Heart left ventricle (tissue), 16 donors: Measurements from ENCODE around the gene KIFAP3. TPM values are rescaled to one million over a fixed set of nuclear protein-coding genes. Genes with fewer than 3 reads are reported as not detected.
"Not testable (repeated sequence)": the region's sequence is repeated elsewhere in the genome, so short reads cannot be mapped to it uniquely, and the experiment has no call there.

Source experiments
- ATAC-seq, 4 donors: fragments of 200-7000 bp; cut with Tn5 transposase; one replicate each; pipeline ENCODE4 v1.9.1; 2020 to 2022; ENCODE audit warnings: moderate library complexity in 4 of 4, mild to moderate bottlenecking in 3 of 4, moderate number of reproducible peaks in 1 of 4
- DNase-seq, 5 donors: peaks; one replicate each; pipeline ENCODE4 v3.0.0-alpha.2; 2020
- H3K27ac ChIP-seq, 12 donors: fragments of 200-600 bp; sonication (generic) in 4 of 12; one replicate each; pipeline versions ENCODE4 v1.5.0 to v1.8.0; 2016 to 2022; ENCODE audit warnings: mild to moderate bottlenecking in 2 of 12
- H3K27me3 ChIP-seq, 9 donors: fragments of 200-600 bp; sonication (generic) in 2 of 9; one replicate each; pipeline versions ENCODE4 v1.5.1 to v1.8.0; 2016 to 2022; ENCODE audit warnings: mild to moderate bottlenecking in 3 of 9
- H3K36me3 ChIP-seq, 9 donors: fragments of 200-600 bp; sonication (generic) in 2 of 9; one replicate each; pipeline versions ENCODE4 v1.5.0 to v1.8.0; 2018 to 2022; ENCODE audit warnings: mild to moderate bottlenecking in 2 of 9
- H3K4me1 ChIP-seq, 12 donors: fragments of 200-600 bp; sonication (generic) in 4 of 12; one replicate each; pipeline versions ENCODE4 v1.5.0 to v1.8.0; 2016 to 2022; ENCODE audit warnings: mild to moderate bottlenecking in 3 of 12
- H3K4me3 ChIP-seq, 12 donors: fragments of 200-600 bp; sonication (generic) in 4 of 12; one replicate each; pipeline versions ENCODE4 v1.5.0 to v1.8.0; 2017 to 2022; ENCODE audit warnings: mild to moderate bottlenecking in 9 of 12, moderate library complexity in 4 of 12
- H3K9me3 ChIP-seq, 12 donors: fragments of 200-600 bp; sonication (generic) in 4 of 12; one replicate each; pipeline versions ENCODE4 v1.5.0 to v1.8.0; 2016 to 2022; ENCODE audit warnings: mild to moderate bottlenecking in 1 of 12
- POLR2A ChIP-seq, 2 donors: fragments of 450-650 bp; IDR thresholded peaks; one replicate each; pipeline ENCODE4 v1.6.1; 2017; ENCODE audit warnings: antibody characterized with exemption in 2 of 2, mild to moderate bottlenecking in 2 of 2, moderate library complexity in 2 of 2
- WGBS, 4 donors: extraction: QIAGEN DNeasy Blood & Tissue Kit in 2 of 4; methylation state at CpG; one replicate each; pipeline versions ENCODE4 v1.1.5 to v1.1.7; 2013 to 2018; 5-methylcytosine and 5-hydroxymethylcytosine counted together
- intact Hi-C, 10 donors: fragments of 100-400 bp; cut with DNase I; formaldehyde crosslinking; loops; one replicate each; pipeline versions ENCODE4 v1.11.1 to v1.14.2; 2022
- polyA plus RNA-seq, 2 donors: library from polyadenylated mRNA; stranded (reverse); fragments of 200-250 nt; gene quantifications; one replicate each; pipeline ENCODE4 v1.2.3, GENCODE V29; 2013
- total RNA-seq, 9 donors: library from RNA; depleted of rRNA in 2 of 9; stranded (reverse); fragments of >200 nt in 2 of 9; fragmentation: NEBNext Ultra II Directional in 3 of 9; extraction: Animal tissue kit (Norgen Biotek cat#: 25700) in 3 of 9; gene quantifications; one replicate each; pipeline versions ENCODE4 v1.1.0 to v1.2.4, GENCODE V29; 2016 to 2023
- TF ChIP-seq, protein P1 (sequence below), 12 donors: fragments of 200-600 bp; sonication (generic) in 4 of 12; IDR thresholded peaks; one replicate each; pipeline versions ENCODE4 v1.5.0 to v1.8.0; 2018 to 2022; ENCODE audit warnings: antibody characterized with exemption in 12 of 12, mild to moderate bottlenecking in 5 of 12
- donor health status: ischemic (EF 13 %, LVEDD 7.1; RV severe dilation, severe dysfunction).
- donor health status: healthy with polysubstance abuse.
- donor health status: DM: no; HTN: yes; CAD: no.
- donor health status: DM: no; HTN: no; CAD: no.
- donor health status: ischemic (EF 25% LVEDD 6.9; RV normal size, moderate dysfunction).
- donor health status: ischemic (EF 25% LVEDD 5.7; RV mildly dilated, moderate dysfunction).
- donor health status: healthy.
- donor health status: DM: yes; HTN: yes; CAD: no.
- donor health status: ischemic (EF 35%, LVEDD 5.7; RV mildly dilated, moderate dysfunction).
- donor health status: nonischemic (EF 11% LVEDD 7.7; RV severe dilation, severe dysfunction).
- donor health status: DM: yes; HTN: yes; CAD: no.
- donor health status: PGD.
- donor health status: ischemic (EF 29% LVEDD 5.4; RV normal size, mild dysfunction).
- donor health status: nonischemic (EF 23%, LVEDD 6.1; RV moderate dilation, normal function).

The KIFAP3 gene
- total and polyA plus RNA-seq, 11 donors: 14.0 to 75.0 (median 53.5) TPM

DNA sequence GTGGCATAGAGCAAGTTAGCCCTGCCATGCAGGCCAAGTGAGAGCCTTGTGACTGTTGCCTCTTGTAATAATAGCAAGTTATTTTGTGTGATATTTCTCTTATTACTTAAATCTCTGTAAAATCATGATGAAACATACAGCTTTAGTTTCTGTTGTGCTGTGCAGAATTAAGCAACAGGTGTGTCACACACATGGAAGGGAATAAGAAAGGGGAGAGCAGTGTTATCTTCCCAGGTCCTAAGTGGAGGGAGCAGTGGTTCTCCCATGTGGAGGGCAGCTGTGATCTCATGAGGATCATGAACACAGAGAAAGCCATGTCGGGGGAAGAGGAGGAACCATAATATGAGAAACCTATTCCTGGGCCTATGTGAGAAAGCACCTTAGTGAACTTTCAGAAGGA lies 155.6 kb downstream of the KIFAP3 start:
- TF ChIP-seq POLR2A (IDR thresholded peaks at IDR 0.05): no peak
- TF ChIP-seq, protein P1, sequence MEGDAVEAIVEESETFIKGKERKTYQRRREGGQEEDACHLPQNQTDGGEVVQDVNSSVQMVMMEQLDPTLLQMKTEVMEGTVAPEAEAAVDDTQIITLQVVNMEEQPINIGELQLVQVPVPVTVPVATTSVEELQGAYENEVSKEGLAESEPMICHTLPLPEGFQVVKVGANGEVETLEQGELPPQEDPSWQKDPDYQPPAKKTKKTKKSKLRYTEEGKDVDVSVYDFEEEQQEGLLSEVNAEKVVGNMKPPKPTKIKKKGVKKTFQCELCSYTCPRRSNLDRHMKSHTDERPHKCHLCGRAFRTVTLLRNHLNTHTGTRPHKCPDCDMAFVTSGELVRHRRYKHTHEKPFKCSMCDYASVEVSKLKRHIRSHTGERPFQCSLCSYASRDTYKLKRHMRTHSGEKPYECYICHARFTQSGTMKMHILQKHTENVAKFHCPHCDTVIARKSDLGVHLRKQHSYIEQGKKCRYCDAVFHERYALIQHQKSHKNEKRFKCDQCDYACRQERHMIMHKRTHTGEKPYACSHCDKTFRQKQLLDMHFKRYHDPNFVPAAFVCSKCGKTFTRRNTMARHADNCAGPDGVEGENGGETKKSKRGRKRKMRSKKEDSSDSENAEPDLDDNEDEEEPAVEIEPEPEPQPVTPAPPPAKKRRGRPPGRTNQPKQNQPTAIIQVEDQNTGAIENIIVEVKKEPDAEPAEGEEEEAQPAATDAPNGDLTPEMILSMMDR (IDR thresholded peaks at IDR 0.05): no peak
- H3K27me3 ChIP-seq: no peaks in the 10 kb centered on the region
- peaks cover 0 to 8% (median 0%) of the 10 kb centered on the region in 12 donors for H3K4me1 ChIP-seq
- H3K36me3 ChIP-seq: peaks cover 0 to 48% (median 14%) of the 10 kb centered on the region in 9 donors
- DNase-seq (no peak), ATAC-seq (no peak)
- no peaks in the 10 kb centered on the region for H3K9me3 ChIP-seq
- no peak overlapping the region for H3K27ac ChIP-seq
- intact Hi-C loops: no loop called here
- 17 to 95% (median 89%) methylated on average over 1 of the region's 1 CpG for WGBS, 4 donors
- H3K4me3 ChIP-seq: no peak overlapping the region

DNA sequence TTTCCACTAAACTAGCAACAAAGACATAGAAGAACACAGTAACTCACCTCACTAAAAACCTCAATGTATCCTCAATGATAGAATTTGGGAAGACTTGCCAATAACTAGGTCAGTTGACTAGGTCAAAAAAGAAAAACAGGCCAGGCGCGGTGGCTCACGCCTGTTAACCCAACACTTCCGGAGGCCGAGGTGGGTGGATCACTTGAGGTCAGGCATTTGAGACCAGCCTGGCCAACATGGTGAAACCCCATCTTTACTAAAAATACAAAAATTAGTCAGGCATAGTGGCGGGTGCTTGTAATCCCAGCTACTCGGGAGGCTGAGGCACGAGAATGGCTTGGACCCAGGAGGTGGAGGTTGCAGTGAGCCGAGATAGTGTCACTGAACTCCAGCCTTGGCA lies 156.3 kb downstream of the KIFAP3 start:
- H3K27ac ChIP-seq, H3K4me1 ChIP-seq, ATAC-seq, H3K9me3 ChIP-seq, H3K4me3 ChIP-seq, H3K27me3 ChIP-seq, DNase-seq, intact Hi-C loops: not testable (repeated sequence)
- WGBS, 4 donors: 96 to 98% (median 97%) methylated on average over 9 of the region's 9 CpGs
- H3K36me3 ChIP-seq: peaks cover 0 to 46% (median 14%) of the 10 kb centered on the region in 9 donors

DNA sequence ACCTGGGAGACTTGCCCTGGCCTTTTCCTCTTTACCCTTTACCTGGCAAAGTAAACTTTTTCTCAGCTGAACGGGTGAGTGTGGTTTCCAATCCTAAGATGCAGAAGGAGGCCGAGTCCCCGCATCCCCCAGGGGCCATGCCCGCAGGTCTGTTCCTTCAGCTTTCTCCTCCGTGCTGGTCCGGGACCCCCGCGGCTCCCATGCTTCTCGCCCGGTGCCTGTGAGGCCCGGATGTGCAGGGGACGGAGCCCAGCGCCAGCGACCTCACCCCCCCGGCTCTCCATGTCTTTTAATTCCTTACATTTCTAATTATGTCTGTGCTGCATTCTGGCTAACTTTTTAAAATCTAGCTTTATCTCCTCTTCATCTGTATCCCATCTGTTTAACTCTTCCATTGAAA lies 159.3 kb downstream of the KIFAP3 start:
- peaks cover 0 to 9% (median 0%) of the 10 kb centered on the region in 12 donors for H3K9me3 ChIP-seq
- no peaks in the 10 kb centered on the region for H3K27me3 ChIP-seq
- intact Hi-C loops: no loop called here
- ATAC-seq (no peak), DNase-seq (no peak)
- H3K4me1 ChIP-seq: peaks cover 0 to 8% (median 0%) of the 10 kb centered on the region in 12 donors
- H3K27ac ChIP-seq: no peak overlapping the region
- TF ChIP-seq POLR2A (IDR thresholded peaks at IDR 0.05): no peak
- TF ChIP-seq, protein P1 (IDR thresholded peaks at IDR 0.05): no peak
- H3K4me3 ChIP-seq: no peak overlapping the region
- WGBS, 4 donors: 47 to 79% (median 68%) methylated on average over 15 of the region's 15 CpGs
- H3K36me3 ChIP-seq: peaks cover 0 to 30% (median 7%) of the 10 kb centered on the region in 9 donors

DNA sequence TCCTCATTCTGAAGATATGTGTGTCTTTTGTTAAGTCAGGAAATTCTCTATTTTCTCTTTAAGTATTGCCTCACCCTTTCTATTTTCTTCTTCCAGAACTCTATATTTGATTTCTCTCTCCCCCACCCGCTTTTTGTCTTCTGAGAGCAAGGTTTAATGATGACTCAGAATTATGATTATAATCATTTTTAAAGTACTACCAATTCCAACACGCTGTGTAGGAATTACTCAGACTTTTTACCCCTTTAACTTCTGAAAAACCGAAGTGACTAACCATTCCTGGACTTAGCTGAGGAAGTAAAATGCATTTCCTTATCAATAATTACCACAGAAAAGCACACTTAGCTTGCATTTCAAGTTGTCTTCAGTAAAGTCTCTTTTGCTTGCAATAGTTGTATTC lies 160.0 kb downstream of the KIFAP3 start:
- ATAC-seq: no peak
- no peak for TF ChIP-seq POLR2A (IDR thresholded peaks at IDR 0.05)
- TF ChIP-seq, protein P1 (IDR thresholded peaks at IDR 0.05): no peak
- Histone ChIP-seq H3K36me3 (peaks cover 0 to 24% (median 2%) of the 10 kb centered on the region in 9 donors), H3K27me3 (no peaks in the 10 kb centered on the region), H3K4me1 (peaks cover 0 to 8% (median 0%) of the 10 kb centered on the region in 12 donors), H3K9me3 (peaks cover 0 to 9% (median 0%) of the 10 kb centered on the region in 12 donors), H3K4me3 (no peak overlapping the region), H3K27ac (no peak overlapping the region)
- DNase-seq: no peak
- WGBS, 4 donors: 61 to 75% (median 67%) methylated on average over 3 of the region's 3 CpGs
- intact Hi-C loops: no loop called here

DNA sequence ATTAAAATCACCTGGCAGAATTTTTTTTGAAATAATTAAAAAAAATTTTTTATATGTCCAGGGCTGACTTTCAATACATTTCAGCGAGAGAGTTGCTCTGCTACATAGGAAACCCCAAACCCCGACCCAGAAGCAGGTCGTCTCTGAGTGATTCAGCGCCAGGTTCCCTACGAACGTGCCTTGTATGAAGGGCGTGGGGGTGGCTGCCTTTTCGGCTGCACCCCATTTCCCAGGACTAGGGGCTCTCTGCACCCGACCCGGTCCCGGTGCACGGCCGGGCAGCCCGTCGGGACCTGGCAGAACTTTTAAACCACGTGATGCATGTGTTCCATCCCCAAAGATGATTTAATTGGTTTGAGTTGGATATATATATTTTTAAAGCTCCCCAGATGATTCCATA lies 165.0 kb downstream of the KIFAP3 start:
- H3K27me3 ChIP-seq: no peaks in the 10 kb centered on the region
- H3K36me3 ChIP-seq: no peaks in the 10 kb centered on the region
- TF ChIP-seq, protein P1 (IDR thresholded peaks at IDR 0.05): no peak
- TF ChIP-seq POLR2A (IDR thresholded peaks at IDR 0.05): no peak
- intact Hi-C loops: no loop called here
- DNase-seq: no peak
- H3K4me1 ChIP-seq: peaks cover 0 to 12% (median 0%) of the 10 kb centered on the region in 12 donors
- 92 to 96% (median 94%) methylated on average over 16 of the region's 16 CpGs for WGBS, 4 donors
- ATAC-seq: no peak
- H3K4me3 ChIP-seq: no peak overlapping the region
- H3K27ac ChIP-seq: no peak overlapping the region
- H3K9me3 ChIP-seq: peaks cover 0 to 9% (median 0%) of the 10 kb centered on the region in 12 donors
